ENCODE results near the gene SLIT1. TPM values are rescaled to one million over a fixed set of nuclear protein-coding genes. Genes with fewer than 3 reads are reported as not detected.

The SLIT1 gene
- total RNA-seq, 5 donors from 2014 or later (not counting 1 experiment from before 2014, with no cell fraction given), result 0.29 to 0.56 (median 0.49) TPM

DNA sequence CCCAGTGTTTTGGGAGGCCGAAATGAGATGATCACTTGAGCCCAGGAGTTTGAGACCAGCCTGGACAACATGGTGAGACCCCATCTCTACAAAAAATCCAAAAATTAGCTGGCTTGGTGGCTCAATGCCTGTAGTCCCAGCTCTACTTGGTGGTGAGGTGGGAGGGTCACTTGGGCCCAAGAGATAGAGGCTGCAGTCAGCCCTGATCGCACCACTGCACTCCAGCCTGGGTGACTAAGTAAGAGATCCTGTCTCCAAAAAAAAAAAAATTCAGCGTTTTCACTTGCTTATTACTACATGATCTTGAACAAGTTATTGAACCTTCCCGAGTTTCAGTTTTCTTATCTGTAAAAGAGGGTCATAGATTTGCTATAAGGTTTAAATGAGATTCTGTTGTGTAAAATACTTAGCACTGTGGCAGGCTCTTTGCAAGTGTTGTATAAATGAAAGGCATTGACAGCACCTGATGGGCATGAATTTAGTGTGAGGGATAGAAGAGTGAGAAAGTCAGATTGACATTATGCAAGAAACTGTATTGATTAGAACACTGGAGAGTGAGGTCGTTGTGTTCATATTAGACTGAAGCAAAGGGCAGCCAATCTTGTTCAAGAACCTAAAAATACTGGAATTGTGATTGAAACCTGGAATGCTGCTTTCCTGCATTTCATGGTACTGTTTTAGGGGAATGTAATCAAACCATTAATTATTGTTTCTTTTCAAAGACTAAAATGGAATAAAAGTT is 216.9 kb downstream of the SLIT1 start:
- WGBS (ENCODE audit: insufficient coverage), result 86% methylated on average over 1 of the region's 5 CpGs
- H3K36me3 Mint-ChIP-seq, result peaks cover 10% of the 10 kb centered on the region
- H3K4me1 ChIP-seq (ENCODE audit: control insufficient read depth in 1 of 2, extremely low read depth in 1 of 2, insufficient read depth in 2 of 2, low read length in 2 of 2), result no peaks in the 10 kb centered on the region
- no peak overlapping the region for H3K27ac Mint-ChIP-seq
- CTCF ChIA-PET, result interaction anchor here (0.6 to 1.1 kb wide), 2 partner anchors 9 to 17 kb away, joined by 3 to 4 read pairs; no protein-coding TSS in a partner anchor
- no peaks in the 10 kb centered on the region for H3K9me3 Mint-ChIP-seq
- H3K27me3 Mint-ChIP-seq, result no peaks in the 10 kb centered on the region
- DNase-seq (no peak), ATAC-seq (replicated peaks in 1 of 4) (no peak)
- H3K36me3 ChIP-seq (ENCODE audit: control insufficient read depth in 2 of 2, extremely low read depth in 1 of 2, insufficient read depth in 1 of 2, low read length in 1 of 2), result no peaks in the 10 kb centered on the region
- no peaks in the 10 kb centered on the region for H3K9me3 ChIP-seq
- no peaks in the 10 kb centered on the region for H3K4me1 Mint-ChIP-seq
- no peak overlapping the region for H3K4me3 ChIP-seq (ENCODE audit: control insufficient read depth in 1 of 2, extremely low read depth in 1 of 2, low read length in 1 of 2)
- H3K27me3 ChIP-seq (replicated peaks in 1 of 2; ENCODE audit: control insufficient read depth in 2 of 2, extremely low read depth in 1 of 2, insufficient read depth in 2 of 2, low read length in 1 of 2), result no peaks in the 10 kb centered on the region
- no peak overlapping the region for H3K27ac ChIP-seq (ENCODE audit: low read length)
- no peak overlapping the region for H3K4me3 Mint-ChIP-seq
- POLR2A ChIA-PET, result no interaction called here

DNA sequence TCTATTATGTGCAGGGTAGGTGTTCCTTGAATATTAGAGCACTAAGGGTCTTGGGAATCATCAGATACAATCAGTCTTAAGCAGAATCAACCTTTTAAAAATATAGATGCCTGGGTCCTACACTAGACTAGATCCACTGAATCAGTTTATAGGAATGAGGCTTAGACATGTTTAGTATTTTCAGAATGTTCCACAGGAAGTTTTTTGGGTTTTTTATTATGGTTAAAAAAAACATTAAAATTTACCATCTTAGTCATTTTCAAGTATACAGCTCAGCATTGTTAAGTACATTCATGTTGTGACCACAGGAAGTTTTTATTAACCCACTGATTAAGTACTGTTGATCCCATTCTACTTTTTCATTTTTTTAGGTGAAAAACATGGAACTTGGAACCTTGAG is 217.9 kb downstream of the SLIT1 start:
- Histone ChIP-seq H3K4me3 (ENCODE audit: control insufficient read depth in 1 of 2, extremely low read depth in 1 of 2, low read length in 1 of 2) (no peak overlapping the region), H3K36me3 (ENCODE audit: control insufficient read depth in 2 of 2, extremely low read depth in 1 of 2, insufficient read depth in 1 of 2, low read length in 1 of 2) (no peaks in the 10 kb centered on the region), H3K27ac (ENCODE audit: low read length) (no peak overlapping the region), H3K27me3 (replicated peaks in 1 of 2; ENCODE audit: control insufficient read depth in 2 of 2, extremely low read depth in 1 of 2, insufficient read depth in 2 of 2, low read length in 1 of 2) (no peaks in the 10 kb centered on the region), H3K4me1 (ENCODE audit: control insufficient read depth in 1 of 2, extremely low read depth in 1 of 2, insufficient read depth in 2 of 2, low read length in 2 of 2) (no peaks in the 10 kb centered on the region), H3K9me3 (no peaks in the 10 kb centered on the region)
- H3K9me3 Mint-ChIP-seq, result no peaks in the 10 kb centered on the region
- H3K4me3 Mint-ChIP-seq, result no peak overlapping the region
- ATAC-seq (replicated peaks in 1 of 4) (no peak), DNase-seq (no peak)
- no peak overlapping the region for H3K27ac Mint-ChIP-seq
- no peaks in the 10 kb centered on the region for H3K4me1 Mint-ChIP-seq
- CTCF ChIA-PET, result no interaction called here
- H3K27me3 Mint-ChIP-seq, result no peaks in the 10 kb centered on the region
- POLR2A ChIA-PET, result no interaction called here
- H3K36me3 Mint-ChIP-seq, result peaks cover 13% of the 10 kb centered on the region

DNA sequence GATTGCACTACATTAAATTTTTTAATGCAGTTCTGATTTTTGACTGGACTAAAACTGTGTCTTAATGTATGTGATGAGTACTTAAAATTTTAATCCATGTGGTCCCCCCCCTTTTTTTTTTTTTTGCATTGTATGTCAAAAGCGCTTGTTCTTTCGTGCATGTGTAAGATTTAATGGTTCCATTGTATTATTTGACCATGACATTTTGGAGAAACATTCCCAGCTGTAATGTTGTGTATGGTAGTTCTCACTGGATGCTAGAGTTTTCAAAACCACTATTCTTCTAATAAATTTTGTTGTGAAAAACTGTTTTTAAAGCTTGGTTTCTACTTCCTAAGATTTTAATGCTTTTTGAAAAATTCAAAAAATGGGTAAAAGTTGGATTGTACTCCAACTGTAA is 221.6 kb downstream of the SLIT1 start:
- Histone ChIP-seq H3K27ac (ENCODE audit: low read length) (no peak overlapping the region), H3K36me3 (ENCODE audit: control insufficient read depth in 2 of 2, extremely low read depth in 1 of 2, insufficient read depth in 1 of 2, low read length in 1 of 2) (no peaks in the 10 kb centered on the region), H3K9me3 (no peaks in the 10 kb centered on the region), H3K4me3 (ENCODE audit: control insufficient read depth in 1 of 2, extremely low read depth in 1 of 2, low read length in 1 of 2) (no peak overlapping the region), H3K27me3 (replicated peaks in 1 of 2; ENCODE audit: control insufficient read depth in 2 of 2, extremely low read depth in 1 of 2, insufficient read depth in 2 of 2, low read length in 1 of 2) (no peaks in the 10 kb centered on the region), H3K4me1 (ENCODE audit: control insufficient read depth in 1 of 2, extremely low read depth in 1 of 2, insufficient read depth in 2 of 2, low read length in 2 of 2) (no peaks in the 10 kb centered on the region)
- ChIA-PET POLR2A (no interaction called here), CTCF (interaction anchor here in 1 of 2 donors (0.7 kb wide), 1 partner anchor 9 kb away, joined by 4 read pairs; no protein-coding TSS in a partner anchor)
- no CpG with 5 or more reads among the region's 2 CpGs for WGBS (ENCODE audit: insufficient coverage)
- H3K27ac Mint-ChIP-seq, result no peak overlapping the region
- H3K4me1 Mint-ChIP-seq, result peaks cover 0 to 4% (median 0%) of the 10 kb centered on the region in 3 donors
- ATAC-seq (replicated peaks in 1 of 4) (no peak), DNase-seq (no peak)
- H3K27me3 Mint-ChIP-seq, result no peaks in the 10 kb centered on the region
- peaks cover 19% of the 10 kb centered on the region for H3K36me3 Mint-ChIP-seq
- no peak overlapping the region for H3K4me3 Mint-ChIP-seq
- H3K9me3 Mint-ChIP-seq, result no peaks in the 10 kb centered on the region

DNA sequence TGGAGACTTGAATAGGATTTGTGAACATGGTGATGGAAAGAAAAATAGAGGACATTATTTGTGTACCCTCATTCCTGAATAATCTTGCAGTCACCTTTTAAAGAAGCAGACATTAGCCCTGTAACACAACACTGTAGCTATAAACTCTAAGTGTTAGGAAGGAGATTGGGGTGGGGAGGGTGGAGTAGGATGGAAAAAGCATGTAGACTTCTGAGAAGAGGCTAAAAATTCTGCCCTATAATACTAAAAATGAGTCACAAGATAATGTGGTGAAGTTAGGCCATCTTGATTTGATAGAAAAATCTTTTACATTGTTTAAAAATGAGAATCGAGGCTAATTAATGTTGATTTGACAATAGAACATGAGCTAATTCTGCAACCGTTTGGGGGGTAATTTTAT is 224.9 kb downstream of the SLIT1 start:
- H3K36me3 ChIP-seq (ENCODE audit: control insufficient read depth in 2 of 2, extremely low read depth in 1 of 2, insufficient read depth in 1 of 2, low read length in 1 of 2), result peaks cover under 1 to 15% of the 10 kb centered on the region in 2 donors
- H3K9me3 ChIP-seq, result no peaks in the 10 kb centered on the region
- no peaks in the 10 kb centered on the region for H3K4me1 ChIP-seq (ENCODE audit: control insufficient read depth in 1 of 2, extremely low read depth in 1 of 2, insufficient read depth in 2 of 2, low read length in 2 of 2)
- no peaks in the 10 kb centered on the region for H3K27me3 Mint-ChIP-seq
- ChIA-PET POLR2A (interaction anchor here in 1 of 2 donors (1.0 kb wide), 1 partner anchor 14 kb away, joined by 3 read pairs; no protein-coding TSS in a partner anchor), CTCF (no interaction called here)
- no peak overlapping the region for H3K27ac Mint-ChIP-seq
- DNase-seq (no peak), ATAC-seq (replicated peaks in 1 of 4) (no peak)
- H3K4me3 ChIP-seq (ENCODE audit: control insufficient read depth in 1 of 2, extremely low read depth in 1 of 2, low read length in 1 of 2), result no peak overlapping the region
- no peak overlapping the region for H3K27ac ChIP-seq (ENCODE audit: low read length)
- WGBS (ENCODE audit: insufficient coverage), result 63% methylated on average over 1 of the region's 2 CpGs
- no peaks in the 10 kb centered on the region for H3K27me3 ChIP-seq (replicated peaks in 1 of 2; ENCODE audit: control insufficient read depth in 2 of 2, extremely low read depth in 1 of 2, insufficient read depth in 2 of 2, low read length in 1 of 2)
- peaks cover 24% of the 10 kb centered on the region for H3K36me3 Mint-ChIP-seq
- no peak overlapping the region for H3K4me3 Mint-ChIP-seq
- H3K9me3 Mint-ChIP-seq, result no peaks in the 10 kb centered on the region
- peaks cover 0 to 4% (median 0%) of the 10 kb centered on the region in 3 donors for H3K4me1 Mint-ChIP-seq

DNA sequence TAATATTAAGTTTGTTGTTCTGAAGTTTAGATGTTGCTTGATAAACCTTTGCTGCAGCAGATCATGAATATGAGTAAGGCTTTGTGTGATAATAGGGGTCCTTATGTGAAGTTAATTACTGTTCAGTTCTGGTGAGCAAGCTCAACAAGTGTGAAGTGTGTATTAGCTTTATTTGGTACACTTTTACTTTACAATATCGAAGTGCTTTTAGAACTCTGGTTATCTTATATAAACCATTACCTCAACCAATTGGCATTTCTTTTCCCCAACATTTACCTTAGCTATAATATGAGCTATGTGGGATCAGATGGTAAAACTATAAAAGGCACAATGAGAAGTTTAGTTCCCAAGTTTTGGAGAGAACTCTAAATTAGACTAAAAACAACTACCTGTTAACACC is 226.0 kb downstream of the SLIT1 start:
- peaks cover 0 to 4% (median 0%) of the 10 kb centered on the region in 3 donors for H3K4me1 Mint-ChIP-seq
- H3K36me3 Mint-ChIP-seq, result peaks cover 35% of the 10 kb centered on the region
- no peaks in the 10 kb centered on the region for H3K9me3 Mint-ChIP-seq
- H3K36me3 ChIP-seq (ENCODE audit: control insufficient read depth in 2 of 2, extremely low read depth in 1 of 2, insufficient read depth in 1 of 2, low read length in 1 of 2), result peaks cover 8 to 26% of the 10 kb centered on the region in 2 donors
- no peak overlapping the region for H3K27ac ChIP-seq (ENCODE audit: low read length)
- no peak overlapping the region for H3K27ac Mint-ChIP-seq
- H3K4me3 Mint-ChIP-seq, result no peak overlapping the region
- H3K27me3 Mint-ChIP-seq, result no peaks in the 10 kb centered on the region
- POLR2A ChIA-PET, result interaction anchor here in 1 of 2 donors (0.6 kb wide), 1 partner anchor 17 kb away, joined by 5 read pairs; no protein-coding TSS in a partner anchor
- H3K9me3 ChIP-seq, result no peaks in the 10 kb centered on the region
- H3K4me1 ChIP-seq (ENCODE audit: control insufficient read depth in 1 of 2, extremely low read depth in 1 of 2, insufficient read depth in 2 of 2, low read length in 2 of 2), result no peaks in the 10 kb centered on the region
- CTCF ChIA-PET, result interaction anchor here (1.1 kb wide), 2 partner anchors 9 to 14 kb away, joined by 3 to 4 read pairs; no protein-coding TSS in a partner anchor
- no peaks in the 10 kb centered on the region for H3K27me3 ChIP-seq (replicated peaks in 1 of 2; ENCODE audit: control insufficient read depth in 2 of 2, extremely low read depth in 1 of 2, insufficient read depth in 2 of 2, low read length in 1 of 2)
- no CpG with 5 or more reads among the region's 1 CpG for WGBS (ENCODE audit: insufficient coverage)
- DNase-seq, result no peak
- no peak overlapping the region for H3K4me3 ChIP-seq (ENCODE audit: control insufficient read depth in 1 of 2, extremely low read depth in 1 of 2, low read length in 1 of 2)
- no peak for ATAC-seq (replicated peaks in 1 of 4)

DNA sequence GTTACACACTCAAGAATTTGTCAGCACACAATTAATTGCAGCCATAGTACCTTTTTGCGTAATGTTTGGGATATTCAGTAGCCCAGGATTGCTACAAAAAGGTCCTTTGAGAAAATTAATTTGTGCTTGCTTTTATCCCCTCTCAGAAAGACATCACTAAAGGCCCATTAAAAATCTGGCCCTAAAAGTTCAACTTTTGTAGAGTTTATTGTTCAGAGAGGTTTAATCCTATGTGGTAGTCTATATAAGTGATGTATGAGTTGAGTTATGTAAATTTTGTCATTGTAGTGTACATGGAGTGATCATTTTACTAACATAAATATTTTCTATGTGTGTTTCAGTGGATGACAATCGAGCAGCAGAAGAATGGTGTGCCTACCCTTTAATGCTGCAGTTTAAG is 227.7 kb downstream of the SLIT1 start:
- Mint-ChIP-seq H3K27ac (no peak overlapping the region), H3K9me3 (no peaks in the 10 kb centered on the region), H3K36me3 (peaks cover 42% of the 10 kb centered on the region), H3K4me1 (peaks cover 0 to 4% (median 0%) of the 10 kb centered on the region in 3 donors), H3K27me3 (no peaks in the 10 kb centered on the region), H3K4me3 (no peak overlapping the region)
- DNase-seq (no peak), ATAC-seq (replicated peaks in 1 of 4) (no peak)
- ChIA-PET CTCF (interaction anchor here in 1 of 2 donors (0.6 to 1.1 kb wide), 2 partner anchors 46 to 79 kb away, joined by 3 read pairs; no protein-coding TSS in a partner anchor), POLR2A (no interaction called here)
- Histone ChIP-seq H3K27me3 (replicated peaks in 1 of 2; ENCODE audit: control insufficient read depth in 2 of 2, extremely low read depth in 1 of 2, insufficient read depth in 2 of 2, low read length in 1 of 2) (no peaks in the 10 kb centered on the region), H3K4me3 (ENCODE audit: control insufficient read depth in 1 of 2, extremely low read depth in 1 of 2, low read length in 1 of 2) (no peak overlapping the region), H3K4me1 (ENCODE audit: control insufficient read depth in 1 of 2, extremely low read depth in 1 of 2, insufficient read depth in 2 of 2, low read length in 2 of 2) (no peaks in the 10 kb centered on the region), H3K36me3 (ENCODE audit: control insufficient read depth in 2 of 2, extremely low read depth in 1 of 2, insufficient read depth in 1 of 2, low read length in 1 of 2) (peaks cover 8 to 29% of the 10 kb centered on the region in 2 donors), H3K9me3 (no peaks in the 10 kb centered on the region), H3K27ac (ENCODE audit: low read length) (no peak overlapping the region)
- WGBS (ENCODE audit: insufficient coverage), result no CpG with 5 or more reads among the region's 2 CpGs

Measured in T-cell (primary cell).